Renal pelvis (tissue), 4 donors: Measurements from ENCODE around the gene MBNL2. TPM values are rescaled to one million over a fixed set of nuclear protein-coding genes. Genes with fewer than 3 reads are reported as not detected.
A peak's percentile ranks its signal among the peaks of the same experiment; 100 is the strongest.
"Not testable (repeated sequence)": the region's sequence is repeated elsewhere in the genome, so short reads cannot be mapped to it uniquely, and the experiment has no call there.

Experiments used
- DNase-seq: peaks from one replicate; pipeline ENCODE4 v3.0.0-alpha.2; 2013
- polyA plus RNA-seq, 3 donors: library from polyadenylated mRNA; unstranded; fragments of 120-200 nt; gene quantifications; one replicate each; pipeline ENCODE4 v1.2.1, GENCODE V29; 2013; ENCODE audit not compliant: insufficient read length in 3 of 3

MBNL2 gene
- polyA plus RNA-seq, 3 donors: 51.2 to 69.0 (median 68.7) TPM

DNA sequence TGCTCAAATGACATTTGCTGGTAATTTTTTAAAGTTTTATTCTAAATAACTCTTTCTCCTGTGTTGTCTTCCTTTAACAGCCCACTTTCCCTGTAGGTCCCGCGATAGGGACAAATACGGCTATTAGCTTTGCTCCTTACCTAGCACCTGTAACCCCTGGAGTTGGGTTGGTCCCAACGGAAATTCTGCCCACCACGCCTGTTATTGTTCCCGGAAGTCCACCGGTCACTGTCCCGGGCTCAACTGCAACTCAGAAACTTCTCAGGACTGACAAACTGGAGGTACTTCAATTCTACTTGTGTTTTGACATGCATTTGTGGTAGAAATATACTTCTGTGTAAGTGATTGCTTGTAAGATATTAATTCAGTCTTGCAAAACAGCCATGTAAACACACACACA, 120.8 kb downstream of the MBNL2 start:
- no peak for DNase-seq

DNA sequence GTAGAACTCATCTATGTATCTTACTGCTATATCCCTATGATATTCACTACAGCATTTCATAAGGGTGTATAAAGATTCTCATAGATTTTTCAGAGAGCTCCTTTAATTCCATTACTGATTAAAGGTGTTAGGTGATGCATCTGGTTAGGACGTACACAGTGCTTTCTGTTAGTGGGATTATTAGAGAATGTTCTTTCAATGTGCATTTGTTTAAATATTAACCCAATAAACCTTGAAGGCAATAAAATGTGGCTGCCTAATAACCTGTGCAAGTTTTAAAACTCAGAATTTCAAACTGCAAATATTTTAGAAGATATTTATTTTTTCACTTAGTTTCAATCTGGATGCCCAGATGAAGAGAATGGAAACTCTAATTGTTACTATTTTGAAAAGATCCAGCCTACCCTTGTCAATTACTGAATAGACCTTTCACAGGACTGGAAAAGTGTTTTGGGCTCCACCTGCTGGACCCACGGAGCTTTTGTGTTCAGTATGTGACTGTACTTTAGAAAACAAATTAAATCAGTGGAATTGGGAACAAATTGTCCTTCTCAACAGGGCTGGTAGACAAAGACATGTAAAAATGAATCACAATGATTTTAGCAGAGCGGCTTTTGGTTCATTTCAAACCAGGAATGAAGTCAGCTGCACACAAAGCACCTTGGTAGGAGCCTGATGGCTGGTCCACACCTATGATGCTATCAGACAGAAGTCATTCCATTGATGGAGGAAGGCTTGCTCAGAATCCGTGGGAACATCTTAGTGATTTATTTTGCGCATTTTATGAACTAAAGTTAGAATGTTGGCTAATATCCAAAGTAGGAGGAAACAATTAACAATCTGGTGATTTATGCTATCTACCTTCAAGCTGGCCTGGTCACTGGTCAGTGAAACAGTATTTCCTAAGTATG, 122.4 kb downstream of the MBNL2 start:
- DNase-seq: peak; percentile 58

DNA sequence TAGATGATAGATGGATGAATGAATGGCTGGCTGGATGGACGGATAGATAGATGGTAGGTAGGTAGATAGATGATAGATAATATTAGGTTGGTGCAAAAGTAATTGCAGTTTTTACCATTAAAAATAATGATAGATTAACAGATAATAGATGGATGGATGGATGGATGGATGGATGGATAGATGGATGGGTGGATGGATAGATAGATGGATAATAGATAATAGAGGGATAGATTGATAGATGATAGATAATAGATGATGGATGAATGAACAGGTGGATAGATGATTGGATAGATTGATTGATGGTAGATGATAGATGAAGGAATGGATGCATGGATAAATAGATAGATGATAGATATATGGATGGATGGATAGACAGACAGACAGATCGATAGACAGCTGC, 124.0 kb downstream of the MBNL2 start:
- no peak for DNase-seq

DNA sequence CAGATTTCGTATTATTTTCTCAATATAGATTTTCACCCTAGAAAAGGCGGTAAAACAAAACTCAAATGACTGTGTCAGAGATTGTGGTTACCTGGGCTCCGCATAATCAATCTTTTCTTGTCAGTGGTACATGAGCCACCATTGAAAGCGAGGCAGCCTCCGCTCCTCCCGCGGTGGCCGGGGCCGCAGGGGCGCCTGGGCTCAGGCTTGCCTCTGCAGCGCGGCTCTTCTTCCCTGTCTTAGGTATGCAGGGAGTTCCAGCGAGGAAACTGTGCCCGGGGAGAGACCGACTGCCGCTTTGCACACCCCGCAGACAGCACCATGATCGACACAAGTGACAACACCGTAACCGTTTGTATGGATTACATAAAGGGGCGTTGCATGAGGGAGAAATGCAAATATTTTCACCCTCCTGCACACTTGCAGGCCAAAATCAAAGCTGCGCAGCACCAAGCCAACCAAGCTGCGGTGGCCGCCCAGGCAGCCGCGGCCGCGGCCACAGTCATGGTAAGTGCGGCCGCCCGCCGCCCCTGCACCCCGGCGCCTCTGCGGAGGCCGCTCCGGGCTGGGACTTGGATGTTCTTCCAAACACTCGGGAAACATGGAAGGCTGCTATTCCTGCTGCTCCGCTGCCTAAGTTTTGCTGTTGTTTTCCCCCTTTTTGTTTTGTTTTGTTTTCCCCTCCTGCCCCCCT, 124.6 kb downstream of the MBNL2 start:
- DNase-seq: no peak

DNA sequence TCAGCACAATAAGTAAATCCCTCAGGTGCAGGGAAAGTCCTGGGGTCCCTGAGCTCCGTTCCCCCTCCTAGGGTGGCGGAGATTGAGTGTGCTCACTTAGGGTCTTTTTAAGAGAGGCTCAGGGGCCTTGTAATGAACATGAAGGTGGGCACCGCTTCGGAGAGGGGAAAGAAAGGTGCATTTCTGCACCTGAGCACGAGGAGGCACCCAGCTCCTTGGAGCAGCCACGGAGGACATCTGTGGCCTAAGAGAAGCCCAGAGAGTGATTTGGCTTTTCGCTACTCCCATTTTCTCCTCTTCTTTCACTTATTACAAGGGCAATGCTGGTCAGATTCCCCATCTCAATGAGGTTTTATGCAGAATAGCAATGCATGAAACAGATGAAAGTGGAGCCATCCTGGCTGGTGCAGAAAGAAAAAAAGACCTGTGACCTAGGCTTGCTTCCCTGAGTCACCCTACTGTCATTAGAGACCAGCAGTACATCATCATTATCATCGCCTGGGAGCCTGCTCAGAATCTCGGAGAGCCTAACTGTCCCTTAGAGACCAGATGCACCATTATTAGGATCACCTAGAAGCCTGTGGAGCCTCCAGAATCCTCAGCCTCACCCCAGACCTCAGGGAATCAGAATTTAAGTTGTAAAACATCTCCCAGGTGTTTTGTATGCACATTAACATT, 125.3 kb downstream of the MBNL2 start:
- DNase-seq: no peak

DNA sequence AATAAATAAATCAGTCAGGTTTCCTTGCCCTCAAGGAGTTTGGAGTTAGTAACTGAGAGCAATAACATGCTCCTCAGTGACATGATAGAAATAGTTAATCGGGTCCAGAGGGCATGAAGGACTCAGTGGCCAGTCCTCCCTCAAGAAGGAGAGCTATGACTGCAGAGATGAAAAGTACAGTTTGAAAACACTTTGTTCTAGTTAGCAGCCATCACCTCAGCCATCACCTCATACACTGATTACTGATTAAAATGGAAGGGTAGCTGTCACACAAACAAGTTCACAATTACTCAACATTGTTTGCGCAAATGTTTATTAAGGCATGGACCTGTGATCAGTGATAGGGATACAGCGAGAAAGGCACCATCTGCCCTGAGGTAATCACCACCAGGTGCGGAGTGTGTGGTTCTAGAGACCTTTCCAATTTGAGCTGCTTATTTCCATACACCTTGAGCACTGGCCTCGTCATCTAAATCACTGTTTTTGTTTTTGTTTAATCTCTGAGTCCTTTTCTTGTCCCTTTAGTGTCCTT, 126.5 kb downstream of the MBNL2 start:
- no peak for DNase-seq

DNA sequence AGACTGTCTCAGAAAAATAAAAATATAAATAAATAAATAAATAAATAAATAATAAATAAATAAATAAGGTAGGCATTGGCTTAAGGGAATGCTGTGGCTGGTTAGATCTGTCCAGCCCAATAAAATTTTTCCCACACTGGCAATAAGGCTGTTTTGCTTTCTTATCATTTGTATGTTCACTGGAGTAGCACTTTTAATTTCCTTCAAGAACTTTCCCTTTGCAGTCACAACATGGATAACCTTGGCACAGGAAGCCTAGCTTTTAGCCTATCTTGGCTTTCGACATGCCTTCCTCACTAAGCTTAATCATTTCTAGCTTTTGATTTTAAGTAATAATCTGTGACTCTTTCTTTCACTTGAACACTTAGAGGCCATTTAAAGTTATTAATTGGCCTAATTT, 129.9 kb downstream of the MBNL2 start:
- DNase-seq: not testable (repeated sequence)

DNA sequence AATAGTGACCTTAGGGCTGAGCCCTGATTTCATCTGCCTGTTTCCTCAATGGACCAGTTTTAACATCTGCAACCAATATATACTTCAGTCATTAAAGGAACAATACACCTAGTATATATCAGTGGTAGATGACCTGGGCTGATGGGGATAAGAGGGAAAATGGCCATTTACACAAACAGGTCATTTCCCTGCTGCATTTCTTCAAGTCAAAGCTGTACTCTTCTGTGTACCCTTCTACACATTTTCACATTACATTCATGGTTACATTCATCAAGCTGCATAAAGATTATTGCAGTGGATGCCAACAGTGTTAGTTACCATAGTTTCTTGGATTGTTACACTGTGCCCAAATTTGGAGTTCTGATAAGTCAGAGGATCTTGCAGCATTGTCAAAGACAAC, 130.7 kb downstream of the MBNL2 start:
- DNase-seq: no peak

DNA sequence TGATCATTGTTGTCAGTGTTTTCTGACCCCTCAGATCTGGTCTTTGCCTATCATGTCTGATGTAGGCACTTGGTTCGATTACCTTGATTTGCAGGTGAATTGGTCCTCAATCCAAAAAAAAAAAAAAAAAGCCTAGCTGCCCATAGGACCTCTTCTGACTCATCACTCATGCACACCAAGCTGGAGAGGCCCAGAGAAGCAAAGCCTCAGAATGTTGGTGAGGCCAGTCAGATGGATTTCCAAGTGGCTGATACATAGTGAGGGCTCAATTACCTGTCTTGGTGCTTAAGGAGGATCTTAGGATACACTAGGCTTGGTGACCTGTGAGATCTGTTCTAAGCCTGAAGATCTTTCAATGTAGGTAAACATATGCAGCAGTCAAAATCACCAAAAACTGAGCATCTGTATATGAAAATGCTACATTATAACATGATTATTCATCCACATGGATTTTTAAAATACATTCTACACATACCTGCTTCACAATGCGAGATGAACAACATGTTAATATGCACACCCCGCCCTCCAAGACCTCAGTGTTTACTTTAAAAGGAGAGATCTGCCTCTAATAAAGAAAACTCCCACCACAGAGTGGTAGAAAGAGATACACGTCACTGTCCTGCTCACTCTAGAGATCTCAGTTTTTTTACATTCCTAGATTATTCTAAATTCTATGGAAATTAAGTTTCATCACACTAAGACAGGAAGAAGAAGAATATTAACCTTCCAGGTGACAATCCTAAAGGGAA, 132.0 kb downstream of the MBNL2 start:
- no peak for DNase-seq

DNA sequence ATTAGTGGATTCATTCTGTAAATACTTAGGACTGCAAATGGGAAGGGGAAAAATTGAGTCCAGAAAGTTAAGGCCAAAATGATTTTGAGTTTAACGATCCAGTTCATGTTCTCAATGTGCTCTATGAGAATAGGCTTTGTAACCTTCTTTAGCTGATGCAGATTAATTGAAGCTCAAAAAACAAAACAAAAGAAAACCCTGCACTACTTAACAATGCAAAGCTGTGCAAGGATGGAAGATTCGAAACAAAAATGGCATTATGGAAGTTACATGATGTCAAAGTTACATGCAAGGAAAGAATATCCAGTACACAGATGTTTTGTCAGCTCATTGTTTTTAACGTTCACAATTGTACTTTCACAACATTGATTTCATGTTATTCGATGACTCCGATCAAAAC, 132.7 kb downstream of the MBNL2 start:
- DNase-seq: no peak

DNA sequence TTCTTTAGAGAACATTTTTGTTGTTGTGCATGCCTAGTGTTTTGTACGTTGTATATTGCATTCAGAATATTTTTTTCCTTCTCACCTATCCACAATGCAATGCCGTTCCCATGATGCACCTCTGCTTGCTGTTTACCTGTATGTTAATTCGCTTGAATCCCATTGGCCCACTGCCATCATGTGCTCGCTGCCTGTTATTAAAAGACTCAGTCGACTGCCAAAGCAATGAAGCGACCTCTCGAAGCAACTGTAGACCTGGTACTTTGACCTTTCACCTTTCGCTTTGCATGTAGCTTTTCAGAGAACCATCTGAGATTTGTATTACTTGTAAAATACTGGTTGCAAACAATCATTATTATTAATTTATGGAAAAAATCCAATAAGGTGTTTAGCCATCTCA, 134.5 kb downstream of the MBNL2 start:
- no peak for DNase-seq

DNA sequence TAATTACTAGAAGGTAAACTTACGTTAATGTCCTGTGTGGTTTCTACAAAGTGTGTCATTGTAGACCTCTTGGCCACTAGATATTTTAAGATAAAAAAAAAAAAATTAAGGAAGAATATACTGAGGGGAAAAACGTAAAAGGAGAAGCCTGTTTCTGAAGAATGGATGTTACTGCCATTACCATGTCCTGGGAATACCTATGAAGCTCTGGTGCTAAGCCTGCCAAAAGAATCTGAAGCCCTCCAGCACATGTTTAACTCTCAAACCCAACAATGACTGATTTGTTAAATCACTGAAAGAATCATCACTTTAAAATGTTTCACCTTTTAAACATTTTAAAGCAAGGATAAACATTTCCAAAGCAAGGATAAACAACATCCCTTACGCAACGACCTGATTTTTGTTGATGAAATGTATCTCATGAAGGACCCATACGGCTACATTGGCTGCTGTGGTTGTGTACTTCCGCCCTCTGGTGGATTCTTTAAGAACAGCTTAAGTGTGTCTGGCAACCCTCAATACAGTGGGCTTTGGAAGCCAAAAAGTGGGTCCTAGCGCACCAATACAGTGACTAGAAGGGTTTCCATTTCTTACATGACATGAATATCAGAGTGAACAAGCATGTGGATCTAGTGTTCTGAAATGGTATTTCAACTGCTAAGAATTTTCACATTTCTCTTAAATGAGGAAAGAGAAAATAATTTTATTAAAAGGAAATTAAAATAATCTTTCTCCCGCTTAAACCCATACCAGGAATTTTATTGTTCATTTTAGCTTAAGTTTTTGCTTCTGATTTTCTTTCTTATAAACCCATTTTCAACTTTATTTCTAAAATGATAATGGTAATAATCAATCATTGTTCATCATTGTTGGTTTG, 137.3 kb downstream of the MBNL2 start:
- peak; percentile 65 for DNase-seq

DNA sequence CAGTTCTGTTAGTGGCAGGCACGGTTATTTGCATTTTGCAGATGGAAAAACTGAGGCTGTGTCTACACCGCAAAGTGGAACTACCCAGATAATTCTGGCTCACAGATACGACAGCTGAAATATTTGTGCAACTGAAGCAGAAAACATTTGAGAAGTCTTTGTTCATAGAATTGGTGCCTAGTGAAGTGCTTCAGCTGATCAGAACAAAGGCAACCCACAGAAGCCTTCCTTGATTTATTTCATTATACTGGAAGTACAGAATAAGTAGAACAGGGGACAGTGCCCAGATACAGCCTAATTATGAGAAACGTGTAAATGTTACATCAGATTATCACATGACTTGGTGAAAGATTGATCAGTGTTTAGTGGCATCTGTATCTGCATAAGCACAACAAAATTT, 138.5 kb downstream of the MBNL2 start:
- no peak for DNase-seq

DNA sequence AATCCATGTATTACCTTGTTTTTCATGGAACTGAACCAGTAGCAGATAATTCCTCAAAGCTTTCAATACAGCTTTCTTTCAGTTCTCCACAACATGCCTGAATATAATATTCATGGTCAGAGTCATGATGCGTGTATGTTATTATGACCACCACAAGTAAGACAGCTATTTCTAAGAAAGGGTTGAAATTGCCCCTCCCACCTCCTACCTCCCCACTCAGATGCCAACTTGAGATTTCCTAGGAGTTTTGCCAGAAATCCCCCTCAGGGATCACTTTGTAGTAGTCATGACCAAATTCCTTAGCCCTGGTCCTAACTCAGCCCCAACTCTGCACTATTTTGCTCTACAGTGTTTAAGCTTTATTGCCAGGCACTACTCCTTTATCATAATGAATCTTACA, 141.9 kb downstream of the MBNL2 start:
- DNase-seq: no peak

DNA sequence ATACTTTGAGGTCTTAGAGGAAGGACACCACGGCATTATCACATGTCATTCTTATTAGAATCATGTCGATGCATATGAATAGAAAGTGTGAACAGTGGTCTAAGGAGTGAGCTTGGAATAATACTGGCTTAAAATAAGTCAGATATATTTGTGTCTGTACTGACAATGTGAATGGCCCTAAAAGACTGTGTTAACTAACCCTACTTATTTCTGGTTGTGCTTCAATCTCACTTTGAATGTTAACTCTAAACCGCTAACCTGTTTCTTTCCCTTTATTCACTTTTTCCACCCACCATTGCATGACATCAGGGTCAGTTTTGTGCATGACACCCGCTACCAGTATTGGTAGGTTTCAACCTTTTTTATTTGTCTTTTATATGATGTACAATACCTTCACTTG, 142.7 kb downstream of the MBNL2 start:
- DNase-seq: no peak

DNA sequence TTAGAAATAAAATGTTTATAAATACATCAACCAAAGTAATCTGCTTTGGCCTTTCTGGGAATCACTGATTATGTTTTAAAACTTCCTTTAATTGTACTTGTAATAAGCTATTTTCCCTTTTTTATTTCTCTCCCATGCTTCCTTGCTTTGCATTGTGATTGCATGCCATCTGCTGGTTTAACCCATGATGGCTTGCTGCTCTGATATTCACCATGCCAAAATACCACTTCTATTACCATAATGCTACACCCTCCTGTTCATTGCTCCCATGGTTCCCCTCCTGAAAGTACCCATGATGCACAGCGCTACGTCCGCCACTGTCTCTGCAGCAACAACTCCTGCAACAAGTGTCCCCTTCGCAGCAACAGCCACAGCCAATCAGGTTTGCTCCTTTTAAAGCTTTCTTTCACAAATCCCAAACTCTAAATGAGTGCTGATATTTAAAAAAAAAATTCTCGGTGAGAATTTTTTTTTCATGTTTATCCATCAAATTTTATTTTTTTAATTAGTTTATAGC, 144.1 kb downstream of the MBNL2 start:
- no peak for DNase-seq

DNA sequence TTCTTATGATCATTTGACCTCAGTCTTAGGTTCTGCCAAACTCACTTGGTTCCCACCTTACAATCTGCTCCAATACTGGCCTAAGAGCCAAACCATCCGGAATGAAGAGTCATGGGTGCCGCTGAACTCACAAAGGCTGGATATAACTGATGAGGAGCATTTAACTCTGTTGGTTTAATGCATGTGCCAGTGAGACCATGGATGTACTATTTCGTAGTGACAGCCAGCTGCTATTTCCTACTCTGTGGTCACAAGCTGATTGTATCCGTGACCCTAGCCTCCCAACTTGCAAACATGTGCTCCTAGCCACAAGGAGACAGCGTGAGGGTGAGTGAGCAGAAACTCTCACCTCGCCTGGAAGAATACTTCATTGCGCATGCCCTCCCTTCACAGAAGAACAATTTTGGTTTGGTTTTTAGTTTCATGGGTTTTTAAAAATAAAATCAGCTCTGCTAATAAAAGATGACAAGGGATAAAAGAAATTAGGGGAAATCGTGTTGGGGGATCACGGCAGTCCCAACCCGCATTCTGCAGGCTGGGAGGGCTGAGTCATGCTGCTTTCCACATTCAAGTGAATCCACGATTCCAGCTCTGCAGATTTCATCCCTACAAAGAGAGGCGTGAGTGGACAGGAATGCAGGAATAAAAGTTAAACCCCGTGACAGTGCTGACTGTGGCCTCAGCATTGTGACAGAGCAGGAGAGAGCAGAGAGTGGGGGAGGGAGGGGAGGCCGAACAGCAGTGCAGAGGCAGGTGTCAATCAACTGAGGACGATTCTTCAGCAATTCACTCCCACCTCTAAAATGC, 145.1 kb downstream of the MBNL2 start:
- DNase-seq: peak; percentile 64

DNA sequence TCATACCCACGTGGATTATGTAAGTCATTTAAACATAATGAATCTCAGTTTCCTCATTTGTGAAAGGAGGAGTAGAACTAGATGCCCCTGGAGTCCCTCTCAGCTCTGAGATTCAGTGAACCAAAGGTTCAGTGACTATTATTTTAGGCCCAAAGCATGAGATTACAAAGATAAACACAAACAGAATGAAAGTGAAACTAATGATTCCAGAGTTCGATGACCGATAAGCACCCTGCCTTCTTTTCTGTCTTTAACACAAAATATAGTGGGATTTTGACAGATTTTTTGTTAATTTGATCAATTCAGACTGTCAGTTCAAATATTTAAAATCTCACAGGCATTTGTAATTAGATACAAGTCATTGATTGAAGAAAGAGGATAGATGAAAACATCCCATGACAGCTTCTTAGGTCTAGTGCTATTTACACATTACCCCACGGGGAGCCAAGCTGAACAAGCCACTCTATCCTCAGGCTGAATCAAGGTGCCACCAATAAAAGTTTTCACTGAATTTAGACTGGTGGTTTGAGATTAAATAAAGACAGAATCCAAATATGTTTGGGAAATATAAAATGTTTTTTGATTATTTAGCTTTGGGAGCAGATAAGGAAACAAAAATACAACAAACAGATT, 147.2 kb downstream of the MBNL2 start:
- no peak for DNase-seq

DNA sequence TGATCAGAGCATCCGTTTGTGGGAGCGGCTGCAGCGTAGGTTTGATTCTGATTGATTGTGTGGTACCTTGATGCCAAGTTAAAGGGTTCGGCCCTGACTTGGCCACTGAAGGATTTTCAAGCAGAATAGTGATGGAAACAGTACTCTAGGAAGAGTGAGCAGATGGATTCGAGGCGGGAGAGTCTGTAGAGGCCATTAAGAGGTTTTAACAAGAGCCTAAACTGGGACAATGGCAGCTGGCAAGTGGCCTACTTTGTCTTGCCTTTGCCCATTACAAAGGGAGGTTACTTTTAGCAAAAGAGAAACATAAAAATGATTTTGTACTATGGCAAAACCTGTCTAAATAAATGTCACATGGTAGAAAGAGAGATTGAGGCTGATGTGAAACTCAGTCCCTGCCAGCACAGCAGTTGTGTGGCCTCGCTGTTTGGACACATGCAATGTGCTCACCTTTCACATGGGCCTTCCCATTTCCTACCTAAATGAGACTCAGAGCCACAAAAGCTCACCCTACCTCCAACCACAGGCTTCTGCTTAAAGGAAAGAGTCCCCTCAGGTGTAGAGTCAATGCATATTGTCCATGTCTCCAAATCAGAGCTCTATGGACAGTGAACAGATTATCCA, 149.5 kb downstream of the MBNL2 start:
- no peak for DNase-seq
